Midbrain (tissue), 1 donor: Measurements from ENCODE around the gene FAM124A.
A peak's percentile ranks its signal among the peaks of the same experiment; 100 is the strongest.

Experiments
- DNase-seq: peaks from one replicate; lab custom pipeline; 2025; lab: John Stamatoyannopoulos, UW

The FAM124A gene

GRCh38 chr13:51220706-51221105, 1.5 kb upstream of the FAM124A start:
- no peak for DNase-seq

- no peak for DNase-seq
Measured at GRCh38 chr13:51221108-51221507, 1.1 kb upstream of the FAM124A start.

- no peak for DNase-seq
Measured at GRCh38 chr13:51221674-51222036, 543 bp upstream of the FAM124A start.

GRCh38 chr13:51222686-51223559, 725 bp downstream of the FAM124A start:
- DNase-seq = no peak

GRCh38 chr13:51223560-51224270, 1.5 kb downstream of the FAM124A start:
- DNase-seq = peak; percentile 59

- DNase-seq = no peak
Measured at GRCh38 chr13:51225029-51225428, 2.8 kb downstream of the FAM124A start.

GRCh38 chr13:51227404-51227803, 5.2 kb downstream of the FAM124A start:
- no peak for DNase-seq

GRCh38 chr13:51229101-51229719, 7.0 kb downstream of the FAM124A start:
- DNase-seq = no peak

- DNase-seq = no peak
Measured at GRCh38 chr13:51229731-51230130, 7.5 kb downstream of the FAM124A start.

- DNase-seq = peak; percentile 74
Measured at GRCh38 chr13:51230477-51231105, 8.4 kb downstream of the FAM124A start.

GRCh38 chr13:51231456-51231855, 9.3 kb downstream of the FAM124A start:
- no peak for DNase-seq

- no peak for DNase-seq
Measured at GRCh38 chr13:51232328-51232727, 10.1 kb downstream of the FAM124A start.

- DNase-seq = no peak
Measured at GRCh38 chr13:51233117-51233826, 11.1 kb downstream of the FAM124A start.

GRCh38 chr13:51234676-51235075, 12.5 kb downstream of the FAM124A start:
- DNase-seq = no peak

- no peak for DNase-seq
Measured at GRCh38 chr13:51235186-51235585, 13.0 kb downstream of the FAM124A start.

- DNase-seq = no peak
Measured at GRCh38 chr13:51235756-51236490, 13.7 kb downstream of the FAM124A start.

- DNase-seq = no peak
Measured at GRCh38 chr13:51236491-51236792, 14.2 kb downstream of the FAM124A start.

- DNase-seq = no peak
Measured at GRCh38 chr13:51237386-51237785, 15.2 kb downstream of the FAM124A start.

GRCh38 chr13:51237887-51238286, 15.7 kb downstream of the FAM124A start:
- no peak for DNase-seq

- no peak for DNase-seq
Measured at GRCh38 chr13:51240178-51240577, 18.0 kb downstream of the FAM124A start.

GRCh38 chr13:51240958-51241357, 18.8 kb downstream of the FAM124A start:
- peak; percentile 51 for DNase-seq
